Measurements from ENCODE around the gene ANXA4. TPM values are rescaled to one million over a fixed set of nuclear protein-coding genes. Genes with fewer than 3 reads are reported as not detected.

ANXA4 gene
- total and polyA plus RNA-seq, 2 experiments from 2014 or later = 6.7 to 11.5 TPM

GRCh38 chr2:69804416-69804815 is 62.5 kb downstream of the ANXA4 start:
- H2AFZ ChIP-seq = no peak overlapping the region
- no peaks in the 10 kb centered on the region for H3K27me3 ChIP-seq (ENCODE audit: insufficient read depth)
- H3K27ac Mint-ChIP-seq = peak overlapping the region; percentile 51; the same call in 1 of the 2 replicates
- H3K27me3 Mint-ChIP-seq (ENCODE audit: insufficient read depth, low read depth, poor library complexity) = peaks cover 2% of the 10 kb centered on the region
- TF ChIP-seq ZNF114 (CRISPR knock-in tag; IDR thresholded peaks at IDR 0.05) (no peak), STAT1 (IDR thresholded peaks at IDR 0.05; ENCODE audit: unreplicated experiment) (no peak), ZNF462 (CRISPR knock-in tag; IDR thresholded peaks at IDR 0.05) (no peak), NANOG (IDR thresholded peaks at IDR 0.05; ENCODE audit: borderline replicate concordance) (no peak), ETS1 (IDR thresholded peaks at IDR 0.05) (no peak), EZH2 (IDR thresholded peaks at IDR 0.05; ENCODE audit: low read depth, unreplicated experiment) (no peak), EZH2phosphoT487 (IDR thresholded peaks at IDR 0.05; ENCODE audit: unreplicated experiment) (no peak), ZNF331 (CRISPR knock-in tag; IDR thresholded peaks at IDR 0.05; ENCODE audit: low read depth) (no peak), JUNB (IDR thresholded peaks at IDR 0.05; ENCODE audit: unreplicated experiment) (no peak), POLR2AphosphoS5 (IDR thresholded peaks at IDR 0.05; ENCODE audit: low read depth) (no peak), CTCF (conservative IDR thresholded peaks at IDR 0.05; ENCODE audit: low read depth in 2 of 2) (no peak), CREB1 (CRISPR knock-in tag; IDR thresholded peaks at IDR 0.05; ENCODE audit: low read depth) (no peak), REST (IDR thresholded peaks at IDR 0.05; ENCODE audit: unreplicated experiment) (no peak)
- peaks cover 2% of the 10 kb centered on the region for H3K4me1 Mint-ChIP-seq
- no peaks in the 10 kb centered on the region for H4K20me1 ChIP-seq (replicated peaks; ENCODE audit: insufficient read depth)
- H3K4me2 ChIP-seq = no peak overlapping the region
- no peaks in the 10 kb centered on the region for H3K4me1 ChIP-seq (ENCODE audit: insufficient read depth)
- H3K9me3 Mint-ChIP-seq = peaks cover 4% of the 10 kb centered on the region; the same call in 1 of the 3 replicates
- no peaks in the 10 kb centered on the region for H3K36me3 ChIP-seq (ENCODE audit: insufficient read depth)
- DNase-seq (ENCODE audit: low spot score) (no peak), ATAC-seq (no peak)
- H3F3A ChIP-seq (replicated peaks; ENCODE audit: low read depth) = no peaks in the 10 kb centered on the region
- H3K27ac ChIP-seq (ENCODE audit: low read depth) = 0 out of 2 replicates have a peak overlapping the region, but pooled peaks have one; percentile 24
- no peak overlapping the region for H3K4me3 Mint-ChIP-seq
- peaks cover 4% of the 10 kb centered on the region; the same call in 2 of the 3 replicates for H3K36me3 Mint-ChIP-seq (ENCODE audit: low read depth)
- H3K79me2 ChIP-seq (replicated peaks; ENCODE audit: insufficient read depth) = no peaks in the 10 kb centered on the region
- no peak overlapping the region for H3K4me3 ChIP-seq
- H3K9me2 ChIP-seq (ENCODE audit: insufficient read depth) = no peaks in the 10 kb centered on the region
